ENCODE results near the gene SYT2.

Gene SYT2

DNA sequence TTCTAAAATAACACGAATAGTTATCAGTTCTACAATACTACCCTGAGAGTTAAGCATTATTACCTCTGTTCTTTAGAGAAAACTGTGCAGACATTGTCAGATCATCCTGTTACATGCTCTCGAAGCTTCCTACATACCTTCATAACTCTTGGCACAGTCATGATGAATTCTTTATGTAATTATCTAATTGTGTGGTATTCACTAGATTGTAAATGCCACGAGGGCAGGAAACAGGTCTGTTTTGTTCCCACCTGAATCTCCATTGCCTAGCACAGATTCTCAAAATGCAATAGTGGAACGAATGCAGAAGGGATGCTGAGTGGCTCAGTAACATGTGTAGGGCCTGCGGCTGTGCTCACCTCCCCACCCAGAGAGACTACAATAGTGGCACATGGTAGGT lies 3.4 kb downstream of the SYT2 start:
- no peak overlapping the region for H3K4me2 ChIP-seq
- TF ChIP-seq Cebpa-rat (IDR thresholded peaks at IDR 0.05) = no peak
- H3K36me3 ChIP-seq = no peaks in the 10 kb centered on the region
- peaks cover 48% of the 10 kb centered on the region for H4K20me1 ChIP-seq
- no peak overlapping the region for H3K9ac ChIP-seq
- peaks cover 16% of the 10 kb centered on the region for H3K4me1 ChIP-seq
- H3K27ac ChIP-seq = no peak overlapping the region
- no peaks in the 10 kb centered on the region for H3K9me3 ChIP-seq
- peaks cover 49% of the 10 kb centered on the region for H3K27me3 ChIP-seq
- H3K4me3 ChIP-seq = no peak overlapping the region

DNA sequence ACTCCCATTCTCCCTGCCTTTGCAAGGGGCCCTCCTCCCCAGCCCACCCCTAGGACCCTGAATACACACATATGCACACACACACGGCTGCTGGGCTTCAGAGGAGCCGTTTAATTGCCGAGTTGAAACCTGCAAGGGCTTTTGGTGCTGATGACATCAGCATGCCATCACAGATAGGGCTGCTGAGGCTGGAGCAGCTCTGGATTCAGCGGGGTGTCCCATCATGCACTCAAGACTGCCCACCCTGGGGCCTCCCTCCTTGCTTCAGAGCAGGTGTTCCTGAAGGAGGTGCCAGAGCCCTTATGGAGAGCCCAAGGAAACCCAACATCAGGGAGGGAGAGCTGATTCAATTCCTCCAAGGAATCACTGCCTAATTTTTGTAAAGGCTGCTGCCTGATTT lies 5.7 kb downstream of the SYT2 start:
- peaks cover 41% of the 10 kb centered on the region for H4K20me1 ChIP-seq
- H3K4me2 ChIP-seq = no peak overlapping the region
- no peaks in the 10 kb centered on the region for H3K9me3 ChIP-seq
- TF ChIP-seq Cebpa-rat (IDR thresholded peaks at IDR 0.05) = no peak
- no peaks in the 10 kb centered on the region for H3K36me3 ChIP-seq
- H3K9ac ChIP-seq = no peak overlapping the region
- peaks cover 26% of the 10 kb centered on the region for H3K27me3 ChIP-seq
- no peak overlapping the region for H3K27ac ChIP-seq
- peaks cover 5% of the 10 kb centered on the region for H3K4me1 ChIP-seq
- no peak overlapping the region for H3K4me3 ChIP-seq

DNA sequence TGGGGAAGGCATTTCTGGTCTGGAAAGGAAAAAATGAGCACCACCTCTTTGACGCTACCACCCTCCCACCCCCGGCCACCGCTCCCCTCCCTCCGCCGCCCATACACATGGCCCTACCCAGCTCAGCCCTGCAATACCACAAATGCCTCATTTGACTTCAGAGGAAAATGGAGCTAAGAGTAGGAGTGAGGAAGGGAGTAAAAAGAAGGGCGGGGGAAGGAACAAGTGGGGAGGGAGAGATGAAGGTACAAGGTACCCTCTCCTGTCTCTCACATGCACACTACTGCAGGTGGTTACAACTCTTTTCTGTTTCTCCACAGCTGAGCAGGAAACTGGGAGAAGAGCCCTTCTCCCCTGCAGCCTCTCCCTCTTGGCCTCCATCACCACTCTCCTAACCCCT lies 7.1 kb downstream of the SYT2 start:
- Histone ChIP-seq H3K4me2 (no peak overlapping the region), H3K4me3 (no peak overlapping the region), H3K27ac (no peak overlapping the region), H3K9me3 (no peaks in the 10 kb centered on the region), H3K36me3 (no peaks in the 10 kb centered on the region), H4K20me1 (peaks cover 37% of the 10 kb centered on the region; the same call in 1 of the 2 replicates), H3K9ac (no peak overlapping the region), H3K27me3 (peaks cover 12% of the 10 kb centered on the region), H3K4me1 (peaks cover 10% of the 10 kb centered on the region)
- TF ChIP-seq Cebpa-rat (IDR thresholded peaks at IDR 0.05) = no peak

DNA sequence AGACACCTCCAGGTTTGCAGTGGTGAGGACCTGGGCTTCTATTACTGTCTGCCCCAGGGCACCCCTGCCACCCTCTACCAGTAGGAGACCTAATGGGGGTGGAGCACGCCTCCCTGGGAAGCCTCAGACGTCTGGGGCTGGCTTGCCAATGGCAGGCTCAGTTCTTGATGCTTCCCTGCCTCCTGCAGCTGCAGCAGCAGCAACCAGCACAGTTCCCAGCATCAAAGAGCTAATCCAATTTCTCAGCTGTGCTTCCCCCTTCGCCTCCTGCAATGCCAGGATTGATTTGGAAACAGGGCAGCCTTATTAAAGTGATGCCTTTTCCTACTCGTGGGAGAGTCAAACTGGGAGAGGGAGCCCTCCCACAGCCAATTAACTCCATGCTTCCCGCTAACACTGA lies 8.2 kb downstream of the SYT2 start:
- Histone ChIP-seq H3K4me3 (no peak overlapping the region), H3K27me3 (peaks cover 1% of the 10 kb centered on the region; the same call in 1 of the 2 replicates), H3K36me3 (no peaks in the 10 kb centered on the region), H3K9ac (no peak overlapping the region), H3K4me1 (peaks cover 15% of the 10 kb centered on the region), H3K27ac (no peak overlapping the region), H4K20me1 (peaks cover 37% of the 10 kb centered on the region; the same call in 1 of the 2 replicates), H3K4me2 (no peak overlapping the region), H3K9me3 (no peaks in the 10 kb centered on the region)
- TF ChIP-seq Cebpa-rat (IDR thresholded peaks at IDR 0.05) = no peak

DNA sequence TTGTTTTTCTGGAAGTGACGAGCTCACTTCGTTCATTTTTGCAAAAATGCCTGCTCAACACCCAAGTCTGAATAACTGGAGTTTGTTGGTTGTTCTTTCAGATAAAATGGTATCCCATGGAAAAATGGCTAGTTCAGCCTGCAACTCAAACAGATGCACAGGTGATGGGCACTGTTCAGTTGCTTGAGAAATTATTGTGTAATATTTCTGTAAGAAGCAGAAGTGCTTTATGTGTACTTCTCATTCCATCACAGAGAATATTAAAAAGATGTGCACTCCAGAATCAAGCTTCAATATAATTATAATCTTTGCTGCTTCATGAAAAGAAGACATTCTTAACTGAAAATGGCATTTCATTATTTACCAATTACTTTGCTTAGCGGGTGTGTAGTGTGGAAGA lies 9.1 kb downstream of the SYT2 start:
- H3K9me3 ChIP-seq = no peaks in the 10 kb centered on the region
- H3K27me3 ChIP-seq = no peaks in the 10 kb centered on the region
- no peak overlapping the region for H3K27ac ChIP-seq
- H3K4me3 ChIP-seq = no peak overlapping the region
- H3K9ac ChIP-seq = no peak overlapping the region
- no peaks in the 10 kb centered on the region for H3K36me3 ChIP-seq
- H3K4me1 ChIP-seq = peaks cover 15% of the 10 kb centered on the region
- peak; percentile 12; the same call in 1 of the 2 replicates for TF ChIP-seq Cebpa-rat (IDR thresholded peaks at IDR 0.05)
- peaks cover 34% of the 10 kb centered on the region; the same call in 1 of the 2 replicates for H4K20me1 ChIP-seq
- no peak overlapping the region for H3K4me2 ChIP-seq

DNA sequence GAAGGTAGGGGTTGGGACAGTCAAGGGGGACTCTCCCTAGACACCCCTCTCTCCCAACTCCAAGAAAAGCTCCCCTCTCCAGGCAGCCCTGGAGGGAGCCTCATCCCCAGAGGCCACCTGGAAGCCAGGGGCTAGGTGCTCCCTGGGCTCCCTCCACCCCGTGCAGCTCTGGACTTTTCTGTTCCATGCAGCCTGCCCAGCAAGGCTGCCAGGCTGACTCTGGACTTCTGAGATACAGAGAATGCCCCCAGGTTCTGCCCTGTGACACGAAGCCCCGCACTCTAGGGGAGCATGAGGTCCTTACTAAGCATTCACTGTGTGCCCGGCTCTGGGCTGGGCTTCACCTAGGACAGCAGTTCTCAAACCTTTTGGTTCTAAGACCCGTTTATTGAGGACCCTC lies 10.2 kb downstream of the SYT2 start:
- Histone ChIP-seq H4K20me1 (peaks cover 36% of the 10 kb centered on the region; the same call in 1 of the 2 replicates), H3K4me1 (peaks cover 15% of the 10 kb centered on the region), H3K27ac (no peak overlapping the region), H3K9ac (no peak overlapping the region), H3K27me3 (no peaks in the 10 kb centered on the region), H3K36me3 (no peaks in the 10 kb centered on the region), H3K4me2 (no peak overlapping the region), H3K4me3 (no peak overlapping the region), H3K9me3 (no peaks in the 10 kb centered on the region)
- TF ChIP-seq Cebpa-rat (IDR thresholded peaks at IDR 0.05) = no peak

DNA sequence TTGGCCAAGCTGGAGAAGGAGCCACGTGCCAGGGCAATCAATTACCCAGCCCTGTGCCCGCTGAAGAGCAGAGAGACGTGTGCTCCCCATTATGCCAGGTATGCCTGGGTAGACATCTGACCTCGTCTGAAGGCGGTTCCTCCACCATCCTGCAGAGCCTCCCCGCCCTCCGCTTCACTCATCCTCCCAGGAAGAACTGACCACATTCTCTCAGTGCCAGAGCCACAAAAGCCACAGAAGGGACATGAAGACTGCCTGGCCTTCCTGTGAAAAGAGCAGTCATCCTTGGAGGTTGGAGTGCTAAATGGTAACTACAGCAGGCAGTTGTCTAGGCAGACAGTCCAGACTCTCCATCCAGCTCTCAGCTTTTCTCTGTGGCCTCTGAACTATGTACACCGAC lies 12.0 kb downstream of the SYT2 start:
- Histone ChIP-seq H3K27ac (no peak overlapping the region), H3K9me3 (no peaks in the 10 kb centered on the region), H4K20me1 (peaks cover 50% of the 10 kb centered on the region; the same call in 1 of the 2 replicates), H3K9ac (no peak overlapping the region), H3K4me2 (peak overlapping the region; percentile 78), H3K36me3 (no peaks in the 10 kb centered on the region), H3K4me1 (peaks cover 15% of the 10 kb centered on the region), H3K4me3 (no peak overlapping the region), H3K27me3 (no peaks in the 10 kb centered on the region)
- no peak for TF ChIP-seq Cebpa-rat (IDR thresholded peaks at IDR 0.05)

DNA sequence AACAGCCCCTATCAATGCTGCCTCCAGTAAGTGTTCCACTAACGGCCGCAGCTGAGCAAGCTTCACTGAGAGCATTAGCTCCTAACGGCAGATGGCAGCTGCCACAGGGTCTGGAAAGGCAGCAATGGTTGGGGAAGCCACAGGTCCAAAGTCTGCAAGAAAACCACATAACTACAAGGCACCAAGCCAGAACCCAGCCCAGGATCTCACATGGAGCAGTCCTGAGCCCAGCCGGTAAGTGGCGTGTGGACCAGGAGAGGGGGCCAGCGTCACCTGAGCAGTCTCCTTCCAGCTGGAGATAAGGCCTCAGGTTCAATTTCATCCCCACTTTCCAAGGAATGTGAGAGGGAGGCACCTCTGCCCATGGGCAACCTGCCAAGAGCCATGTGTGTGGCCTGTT lies 13.2 kb downstream of the SYT2 start:
- H3K27ac ChIP-seq = no peak overlapping the region
- no peak overlapping the region for H3K4me2 ChIP-seq
- no peaks in the 10 kb centered on the region for H3K36me3 ChIP-seq
- no peak overlapping the region for H3K4me3 ChIP-seq
- H4K20me1 ChIP-seq = peaks cover 54% of the 10 kb centered on the region; the same call in 1 of the 2 replicates
- H3K27me3 ChIP-seq = no peaks in the 10 kb centered on the region
- no peak overlapping the region for H3K9ac ChIP-seq
- no peak for TF ChIP-seq Cebpa-rat (IDR thresholded peaks at IDR 0.05)
- H3K9me3 ChIP-seq = no peaks in the 10 kb centered on the region
- H3K4me1 ChIP-seq = peaks cover 15% of the 10 kb centered on the region

DNA sequence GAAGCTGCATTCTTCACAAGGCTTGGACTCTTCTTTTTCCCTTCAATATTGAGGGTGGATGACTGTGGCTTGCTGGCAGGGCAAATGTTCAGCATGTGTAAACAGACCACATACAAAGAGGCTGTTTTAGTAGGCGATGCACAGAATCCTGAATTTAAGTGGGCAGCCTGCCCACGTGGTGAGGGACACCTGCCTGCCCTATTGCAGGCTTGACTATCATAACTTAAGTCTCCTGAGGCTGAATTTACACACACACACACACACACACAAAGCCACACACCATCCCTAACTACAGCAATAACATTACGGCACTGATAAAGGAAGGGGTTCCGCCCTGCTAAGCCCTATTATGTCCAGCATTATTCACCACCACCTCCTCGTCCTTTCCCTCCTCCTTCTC lies 15.9 kb downstream of the SYT2 start:
- Histone ChIP-seq H3K4me2 (no peak overlapping the region), H3K9me3 (no peaks in the 10 kb centered on the region), H4K20me1 (peaks cover 58% of the 10 kb centered on the region; the same call in 1 of the 2 replicates), H3K4me1 (peaks cover 15% of the 10 kb centered on the region), H3K9ac (no peak overlapping the region), H3K4me3 (no peak overlapping the region), H3K36me3 (no peaks in the 10 kb centered on the region), H3K27me3 (no peaks in the 10 kb centered on the region), H3K27ac (no peak overlapping the region)
- no peak for TF ChIP-seq Cebpa-rat (IDR thresholded peaks at IDR 0.05)

DNA sequence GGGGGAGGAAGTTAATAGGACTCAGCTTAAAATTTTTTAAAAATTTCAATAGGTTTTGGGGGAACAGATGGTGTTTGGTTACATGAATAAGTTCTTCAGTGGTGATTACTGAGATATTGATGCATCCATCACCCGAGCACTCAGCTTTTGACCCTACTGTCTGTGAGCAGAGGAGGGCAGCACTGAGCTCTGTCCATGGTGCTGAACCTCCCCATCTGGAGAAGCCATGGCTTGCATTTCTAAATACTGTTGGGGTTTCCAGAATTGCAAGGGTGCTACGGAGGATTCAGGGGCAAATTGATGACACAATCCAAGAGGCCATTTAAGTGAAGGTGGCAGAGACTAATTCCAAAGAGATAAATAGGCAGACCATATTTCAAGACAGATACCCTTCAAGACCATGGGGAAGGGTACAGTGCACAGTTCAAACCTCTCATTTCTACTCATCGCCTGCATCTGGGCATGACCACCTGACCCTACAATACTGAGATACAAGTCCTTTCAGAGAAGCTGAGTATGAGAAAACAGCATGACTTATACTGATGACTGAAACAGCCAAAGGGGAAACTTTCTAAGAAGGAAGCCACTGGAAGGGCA lies 17.2 kb downstream of the SYT2 start:
- no peak for TF ChIP-seq Cebpa-rat (IDR thresholded peaks at IDR 0.05)
- peaks cover 53% of the 10 kb centered on the region; the same call in 1 of the 2 replicates for H4K20me1 ChIP-seq
- peaks cover 4% of the 10 kb centered on the region for H3K4me1 ChIP-seq
- H3K9ac ChIP-seq = no peak overlapping the region
- H3K36me3 ChIP-seq = no peaks in the 10 kb centered on the region
- no peaks in the 10 kb centered on the region for H3K9me3 ChIP-seq
- H3K4me3 ChIP-seq = no peak overlapping the region
- H3K27ac ChIP-seq = no peak overlapping the region
- no peaks in the 10 kb centered on the region for H3K27me3 ChIP-seq
- H3K4me2 ChIP-seq = no peak overlapping the region

DNA sequence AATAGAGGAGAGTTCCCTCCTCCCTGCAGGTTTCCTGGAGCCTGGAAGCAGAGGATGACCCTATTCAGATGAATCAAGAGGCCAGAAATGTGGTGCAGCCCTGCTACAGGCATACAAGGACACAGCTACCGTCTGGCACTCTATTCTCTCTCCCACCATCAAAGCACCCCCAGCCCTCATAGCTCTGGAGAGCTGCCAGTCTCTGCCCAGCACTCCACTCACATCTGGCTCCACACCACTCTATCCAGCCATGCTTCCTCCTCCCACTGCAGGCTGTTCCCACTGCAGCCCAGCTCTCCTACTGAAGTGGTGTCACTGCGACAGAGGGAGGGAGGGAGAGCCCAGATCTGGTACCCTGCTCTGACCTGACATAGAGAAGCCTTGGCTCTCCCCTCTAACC lies 18.4 kb downstream of the SYT2 start:
- no peak for TF ChIP-seq Cebpa-rat (IDR thresholded peaks at IDR 0.05)
- H3K4me1 ChIP-seq = no peaks in the 10 kb centered on the region
- no peak overlapping the region for H3K4me3 ChIP-seq
- no peaks in the 10 kb centered on the region for H3K27me3 ChIP-seq
- no peak overlapping the region for H3K9ac ChIP-seq
- H3K27ac ChIP-seq = no peak overlapping the region
- H3K36me3 ChIP-seq = no peaks in the 10 kb centered on the region
- peaks cover 45% of the 10 kb centered on the region; the same call in 1 of the 2 replicates for H4K20me1 ChIP-seq
- H3K9me3 ChIP-seq = no peaks in the 10 kb centered on the region
- no peak overlapping the region for H3K4me2 ChIP-seq
